ENCODE data around the gene TGFB3.

Gene TGFB3

GRCh38 chr14:75976826-75977581, 4.8 kb downstream of the TGFB3 start:
- Histone ChIP-seq H3K4me1 (ENCODE audit: control insufficient read depth, low read depth, low read length) (peaks cover 22% of the 10 kb centered on the region), H3K4me3 (ENCODE audit: low read length) (peak overlapping the region; percentile 20), H3K9ac (ENCODE audit: low read length) (no peak overlapping the region), H3K27ac (ENCODE audit: low read length) (no peak overlapping the region), H3K9me3 (ENCODE audit: control insufficient read depth, low read depth, low read length) (no peaks in the 10 kb centered on the region), H3K27me3 (ENCODE audit: control insufficient read depth, insufficient read depth, low read length) (peaks cover 13% of the 10 kb centered on the region), H3K36me3 (ENCODE audit: control insufficient read depth, low read depth, low read length) (no peaks in the 10 kb centered on the region)

GRCh38 chr14:75972801-75973421, 8.9 kb downstream of the TGFB3 start:
- Histone ChIP-seq H3K27me3 (ENCODE audit: control insufficient read depth, insufficient read depth, low read length) (no peaks in the 10 kb centered on the region), H3K36me3 (ENCODE audit: control insufficient read depth, low read depth, low read length) (no peaks in the 10 kb centered on the region), H3K9ac (ENCODE audit: low read length) (no peak overlapping the region), H3K4me3 (ENCODE audit: low read length) (no peak overlapping the region), H3K4me1 (ENCODE audit: control insufficient read depth, low read depth, low read length) (peaks cover 22% of the 10 kb centered on the region), H3K9me3 (ENCODE audit: control insufficient read depth, low read depth, low read length) (no peaks in the 10 kb centered on the region), H3K27ac (ENCODE audit: low read length) (no peak overlapping the region)

- Histone ChIP-seq H3K27ac (ENCODE audit: low read length) (no peak overlapping the region), H3K27me3 (ENCODE audit: control insufficient read depth, insufficient read depth, low read length) (no peaks in the 10 kb centered on the region), H3K4me3 (ENCODE audit: low read length) (no peak overlapping the region), H3K36me3 (ENCODE audit: control insufficient read depth, low read depth, low read length) (no peaks in the 10 kb centered on the region), H3K4me1 (ENCODE audit: control insufficient read depth, low read depth, low read length) (peaks cover 9% of the 10 kb centered on the region), H3K9ac (ENCODE audit: low read length) (no peak overlapping the region), H3K9me3 (ENCODE audit: control insufficient read depth, low read depth, low read length) (no peaks in the 10 kb centered on the region)
Observed at GRCh38 chr14:75971509-75971908, 10.3 kb downstream of the TGFB3 start.

- Histone ChIP-seq H3K4me3 (ENCODE audit: low read length) (no peak overlapping the region), H3K27me3 (ENCODE audit: control insufficient read depth, insufficient read depth, low read length) (no peaks in the 10 kb centered on the region), H3K4me1 (ENCODE audit: control insufficient read depth, low read depth, low read length) (peaks cover 9% of the 10 kb centered on the region), H3K9ac (ENCODE audit: low read length) (no peak overlapping the region), H3K27ac (ENCODE audit: low read length) (no peak overlapping the region), H3K9me3 (ENCODE audit: control insufficient read depth, low read depth, low read length) (no peaks in the 10 kb centered on the region), H3K36me3 (ENCODE audit: control insufficient read depth, low read depth, low read length) (no peaks in the 10 kb centered on the region)
Observed at GRCh38 chr14:75970989-75971388, 10.8 kb downstream of the TGFB3 start.

- no peak overlapping the region for H3K9ac ChIP-seq (ENCODE audit: low read length)
- H3K27ac ChIP-seq (ENCODE audit: low read length), result no peak overlapping the region
- no peaks in the 10 kb centered on the region for H3K36me3 ChIP-seq (ENCODE audit: control insufficient read depth, low read depth, low read length)
- H3K9me3 ChIP-seq (ENCODE audit: control insufficient read depth, low read depth, low read length), result no peaks in the 10 kb centered on the region
- H3K4me1 ChIP-seq (ENCODE audit: control insufficient read depth, low read depth, low read length), result peaks cover 9% of the 10 kb centered on the region
- no peaks in the 10 kb centered on the region for H3K27me3 ChIP-seq (ENCODE audit: control insufficient read depth, insufficient read depth, low read length)
- no peak overlapping the region for H3K4me3 ChIP-seq (ENCODE audit: low read length)
Observed at GRCh38 chr14:75969891-75970290, 11.9 kb downstream of the TGFB3 start.

- no peak overlapping the region for H3K27ac ChIP-seq (ENCODE audit: low read length)
- H3K36me3 ChIP-seq (ENCODE audit: control insufficient read depth, low read depth, low read length), result no peaks in the 10 kb centered on the region
- no peak overlapping the region for H3K9ac ChIP-seq (ENCODE audit: low read length)
- H3K4me3 ChIP-seq (ENCODE audit: low read length), result no peak overlapping the region
- peaks cover 9% of the 10 kb centered on the region for H3K4me1 ChIP-seq (ENCODE audit: control insufficient read depth, low read depth, low read length)
- H3K27me3 ChIP-seq (ENCODE audit: control insufficient read depth, insufficient read depth, low read length), result no peaks in the 10 kb centered on the region
- no peaks in the 10 kb centered on the region for H3K9me3 ChIP-seq (ENCODE audit: control insufficient read depth, low read depth, low read length)
Observed at GRCh38 chr14:75969126-75969525, 12.7 kb downstream of the TGFB3 start.

GRCh38 chr14:75968456-75968855, 13.3 kb downstream of the TGFB3 start:
- H3K4me3 ChIP-seq (ENCODE audit: low read length), result no peak overlapping the region
- H3K4me1 ChIP-seq (ENCODE audit: control insufficient read depth, low read depth, low read length), result peaks cover 9% of the 10 kb centered on the region
- no peaks in the 10 kb centered on the region for H3K36me3 ChIP-seq (ENCODE audit: control insufficient read depth, low read depth, low read length)
- no peaks in the 10 kb centered on the region for H3K27me3 ChIP-seq (ENCODE audit: control insufficient read depth, insufficient read depth, low read length)
- H3K9me3 ChIP-seq (ENCODE audit: control insufficient read depth, low read depth, low read length), result no peaks in the 10 kb centered on the region
- H3K9ac ChIP-seq (ENCODE audit: low read length), result no peak overlapping the region
- H3K27ac ChIP-seq (ENCODE audit: low read length), result no peak overlapping the region

- Histone ChIP-seq H3K9me3 (ENCODE audit: control insufficient read depth, low read depth, low read length) (no peaks in the 10 kb centered on the region), H3K4me3 (ENCODE audit: low read length) (no peak overlapping the region), H3K36me3 (ENCODE audit: control insufficient read depth, low read depth, low read length) (no peaks in the 10 kb centered on the region), H3K4me1 (ENCODE audit: control insufficient read depth, low read depth, low read length) (peaks cover 9% of the 10 kb centered on the region), H3K27ac (ENCODE audit: low read length) (no peak overlapping the region), H3K27me3 (ENCODE audit: control insufficient read depth, insufficient read depth, low read length) (no peaks in the 10 kb centered on the region), H3K9ac (ENCODE audit: low read length) (no peak overlapping the region)
Observed at GRCh38 chr14:75967866-75968265, 13.9 kb downstream of the TGFB3 start.

- no peaks in the 10 kb centered on the region for H3K36me3 ChIP-seq (ENCODE audit: control insufficient read depth, low read depth, low read length)
- H3K4me3 ChIP-seq (ENCODE audit: low read length), result no peak overlapping the region
- H3K27ac ChIP-seq (ENCODE audit: low read length), result no peak overlapping the region
- no peaks in the 10 kb centered on the region for H3K9me3 ChIP-seq (ENCODE audit: control insufficient read depth, low read depth, low read length)
- H3K4me1 ChIP-seq (ENCODE audit: control insufficient read depth, low read depth, low read length), result no peaks in the 10 kb centered on the region
- no peak overlapping the region for H3K9ac ChIP-seq (ENCODE audit: low read length)
- no peaks in the 10 kb centered on the region for H3K27me3 ChIP-seq (ENCODE audit: control insufficient read depth, insufficient read depth, low read length)
Observed at GRCh38 chr14:75961662-75962061, 20.1 kb downstream of the TGFB3 start.

GRCh38 chr14:75960231-75960630, 21.6 kb downstream of the TGFB3 start:
- H3K9ac ChIP-seq (ENCODE audit: low read length), result no peak overlapping the region
- no peaks in the 10 kb centered on the region for H3K27me3 ChIP-seq (ENCODE audit: control insufficient read depth, insufficient read depth, low read length)
- no peak overlapping the region for H3K4me3 ChIP-seq (ENCODE audit: low read length)
- H3K27ac ChIP-seq (ENCODE audit: low read length), result no peak overlapping the region
- no peaks in the 10 kb centered on the region for H3K9me3 ChIP-seq (ENCODE audit: control insufficient read depth, low read depth, low read length)
- H3K4me1 ChIP-seq (ENCODE audit: control insufficient read depth, low read depth, low read length), result no peaks in the 10 kb centered on the region
- H3K36me3 ChIP-seq (ENCODE audit: control insufficient read depth, low read depth, low read length), result no peaks in the 10 kb centered on the region

- no peak overlapping the region for H3K27ac ChIP-seq (ENCODE audit: low read length)
- no peaks in the 10 kb centered on the region for H3K27me3 ChIP-seq (ENCODE audit: control insufficient read depth, insufficient read depth, low read length)
- H3K9ac ChIP-seq (ENCODE audit: low read length), result no peak overlapping the region
- no peaks in the 10 kb centered on the region for H3K9me3 ChIP-seq (ENCODE audit: control insufficient read depth, low read depth, low read length)
- no peaks in the 10 kb centered on the region for H3K36me3 ChIP-seq (ENCODE audit: control insufficient read depth, low read depth, low read length)
- H3K4me1 ChIP-seq (ENCODE audit: control insufficient read depth, low read depth, low read length), result no peaks in the 10 kb centered on the region
- H3K4me3 ChIP-seq (ENCODE audit: low read length), result no peak overlapping the region
Observed at GRCh38 chr14:75959031-75959430, 22.8 kb downstream of the TGFB3 start.

- Histone ChIP-seq H3K27me3 (ENCODE audit: control insufficient read depth, insufficient read depth, low read length) (no peaks in the 10 kb centered on the region), H3K27ac (ENCODE audit: low read length) (no peak overlapping the region), H3K4me3 (ENCODE audit: low read length) (no peak overlapping the region), H3K9me3 (ENCODE audit: control insufficient read depth, low read depth, low read length) (no peaks in the 10 kb centered on the region), H3K36me3 (ENCODE audit: control insufficient read depth, low read depth, low read length) (no peaks in the 10 kb centered on the region), H3K9ac (ENCODE audit: low read length) (no peak overlapping the region), H3K4me1 (ENCODE audit: control insufficient read depth, low read depth, low read length) (no peaks in the 10 kb centered on the region)
Observed at GRCh38 chr14:75952489-75952888, 29.3 kb downstream of the TGFB3 start.
